Esophagus mucosa (tissue), 1 donor: ENCODE data around the gene ERGIC1. TPM values are rescaled to one million over a fixed set of nuclear protein-coding genes. Genes with fewer than 3 reads are reported as not detected.

Source experiments
- ATAC-seq: fragments of 200-7000 bp; cut with Tn5 transposase; one replicate; pipeline ENCODE4 v1.9.1; 2020
- total RNA-seq: library from RNA; stranded (reverse); gene quantifications from one replicate; pipeline ENCODE4 v1.2.4, GENCODE V29; 2023
- donor health status: DM: yes; HTN: yes; CAD: no.

The ERGIC1 gene
- total RNA-seq, 1 donor from 2014 or later = 58.3 TPM

DNA sequence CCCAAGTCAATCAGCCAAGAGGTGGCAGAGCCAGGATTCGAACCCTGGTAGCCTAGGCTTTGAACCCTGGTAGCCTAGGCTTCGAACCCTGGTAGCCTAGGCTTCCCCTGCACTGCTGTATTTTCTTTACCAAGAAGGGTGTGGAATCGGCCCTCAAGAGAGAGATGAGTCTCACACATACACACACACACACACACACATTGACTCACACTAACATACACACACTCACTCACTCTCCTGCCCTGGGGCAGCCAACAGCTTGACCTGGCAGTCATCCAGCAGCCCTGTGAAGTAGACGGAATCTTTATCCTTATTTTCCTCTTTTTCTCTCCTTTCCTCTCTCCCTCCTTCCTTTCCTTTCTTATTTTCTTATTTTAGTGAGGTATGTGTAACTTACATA lies 69.7 kb downstream of the ERGIC1 start:
- ATAC-seq = peak; percentile 59

DNA sequence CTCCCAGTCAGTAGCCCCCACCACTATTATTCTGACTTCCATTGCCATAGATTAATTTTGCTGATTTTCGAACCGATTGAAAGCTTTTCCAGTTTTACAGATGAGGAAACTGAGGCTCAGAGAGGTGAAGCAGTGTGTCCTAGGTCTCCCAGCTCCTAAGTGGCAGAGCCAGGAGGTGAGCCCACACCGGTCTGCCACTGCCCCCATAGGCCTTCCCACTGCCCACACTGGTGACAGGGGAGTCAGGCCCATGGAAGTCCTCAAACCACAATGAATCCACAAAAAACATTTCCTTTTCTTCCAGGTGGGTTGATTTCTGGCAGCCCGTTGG lies 70.2 kb downstream of the ERGIC1 start:
- no peak for ATAC-seq

DNA sequence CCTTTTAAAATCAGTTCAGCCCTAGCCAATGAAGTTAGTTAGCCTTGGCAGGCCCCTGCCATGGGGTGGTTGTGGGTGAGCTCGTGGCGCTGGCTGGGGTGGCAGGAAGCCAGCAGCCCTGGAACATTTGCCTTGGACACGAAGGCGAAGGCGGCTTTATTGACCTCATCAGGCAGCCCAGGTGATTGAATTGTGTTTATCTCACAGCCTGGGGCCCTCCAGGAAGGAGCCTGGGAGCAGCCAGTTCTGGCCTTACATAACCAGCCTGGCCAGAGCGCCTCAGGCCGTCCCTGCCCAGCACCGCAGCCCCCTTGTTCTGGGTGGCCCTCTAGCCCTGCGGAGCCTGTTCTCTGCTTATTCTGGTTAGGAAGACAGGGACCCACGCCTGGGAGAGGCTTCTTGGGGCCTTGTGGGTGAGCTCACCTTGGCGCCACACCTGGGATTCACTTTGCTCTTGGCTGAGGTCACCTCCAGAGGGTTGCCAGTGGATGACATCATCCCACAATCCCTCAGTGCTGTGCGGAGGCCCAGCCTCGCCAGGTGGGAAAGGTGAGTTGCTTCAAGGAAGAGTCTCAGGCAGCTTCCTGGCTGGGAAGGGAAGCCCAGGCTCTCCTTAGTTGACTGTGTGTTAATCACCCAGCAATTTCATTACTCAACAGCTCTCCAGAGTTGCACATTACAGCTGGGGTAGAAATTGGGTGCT lies 70.7 kb downstream of the ERGIC1 start:
- ATAC-seq = peak; percentile 91

DNA sequence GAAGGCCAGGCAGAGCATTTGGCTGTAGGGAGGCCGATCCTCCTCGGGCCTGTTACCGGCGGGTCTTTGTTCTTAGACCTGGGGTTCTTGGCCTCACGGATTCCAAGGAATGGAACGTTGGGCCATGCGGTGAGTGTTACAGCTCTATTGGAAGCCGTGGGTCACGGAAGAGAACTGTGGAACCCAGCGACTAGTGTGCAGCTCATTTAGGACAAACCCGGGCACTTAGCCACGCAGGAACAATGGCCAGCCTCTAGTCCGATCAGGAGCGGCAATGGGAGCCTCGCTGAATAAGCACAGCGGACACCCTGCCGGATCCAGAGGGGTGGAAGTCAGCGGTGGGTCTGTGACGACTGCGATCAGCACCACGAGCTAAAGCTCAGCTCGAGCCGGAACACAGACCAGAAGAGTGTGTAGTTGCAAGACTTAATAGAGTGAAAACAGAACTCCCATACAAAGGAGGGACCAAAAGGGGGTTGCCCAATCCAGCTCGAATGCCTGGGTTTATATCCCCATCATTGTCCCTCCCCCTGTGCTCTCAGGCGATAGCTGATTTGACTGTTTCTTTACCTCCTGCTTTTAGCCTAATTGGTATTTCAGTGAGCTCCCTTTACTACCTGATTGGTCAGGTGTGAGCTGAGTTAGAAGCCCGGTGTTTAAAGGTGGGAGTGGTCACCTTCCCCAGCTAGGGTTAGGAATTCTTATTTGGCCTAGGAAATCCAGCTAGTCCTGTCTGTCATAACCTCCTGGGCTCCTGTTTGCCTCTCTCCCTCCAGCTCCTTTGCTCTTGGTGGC lies 71.5 kb downstream of the ERGIC1 start:
- no peak for ATAC-seq

DNA sequence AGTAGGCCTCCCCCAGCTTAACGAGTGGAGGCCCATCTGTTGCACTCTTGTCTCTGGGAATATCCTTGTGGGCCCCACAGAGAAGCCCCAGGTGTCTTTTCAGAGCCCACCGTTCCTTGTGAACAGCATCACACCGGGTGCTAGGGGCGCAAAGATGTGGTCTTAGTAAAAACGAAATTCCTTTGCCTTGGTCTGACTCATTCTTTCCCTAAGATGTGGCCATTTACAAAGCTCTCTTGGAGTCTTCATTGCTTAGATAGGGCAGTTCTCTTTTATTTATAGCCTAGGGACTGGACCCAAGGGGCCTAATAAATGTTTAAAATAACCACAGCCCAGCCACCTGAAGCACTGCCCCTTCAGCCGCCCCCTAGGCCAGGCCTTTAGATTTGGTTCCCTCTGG lies 72.4 kb downstream of the ERGIC1 start:
- no peak for ATAC-seq

DNA sequence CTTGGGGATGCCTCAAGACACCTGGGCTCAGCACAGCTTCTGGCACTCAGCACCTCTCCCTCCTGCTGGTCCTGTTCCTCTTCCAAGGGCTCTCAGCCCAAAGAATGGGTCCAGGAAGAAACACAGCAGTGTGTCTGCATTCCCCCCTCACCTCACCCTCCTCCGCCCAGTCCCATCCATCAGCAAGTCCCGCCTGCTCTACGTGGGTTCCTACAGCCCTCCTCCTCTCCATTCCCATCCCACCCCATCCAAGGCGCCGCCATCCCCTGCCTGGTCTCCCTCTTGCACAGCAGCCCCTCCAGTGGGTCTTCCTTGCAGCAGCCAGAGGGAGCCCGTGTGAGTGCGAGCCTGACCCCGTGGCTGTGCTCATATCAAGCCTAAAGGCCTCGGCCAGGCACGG lies 72.8 kb downstream of the ERGIC1 start:
- no peak for ATAC-seq

DNA sequence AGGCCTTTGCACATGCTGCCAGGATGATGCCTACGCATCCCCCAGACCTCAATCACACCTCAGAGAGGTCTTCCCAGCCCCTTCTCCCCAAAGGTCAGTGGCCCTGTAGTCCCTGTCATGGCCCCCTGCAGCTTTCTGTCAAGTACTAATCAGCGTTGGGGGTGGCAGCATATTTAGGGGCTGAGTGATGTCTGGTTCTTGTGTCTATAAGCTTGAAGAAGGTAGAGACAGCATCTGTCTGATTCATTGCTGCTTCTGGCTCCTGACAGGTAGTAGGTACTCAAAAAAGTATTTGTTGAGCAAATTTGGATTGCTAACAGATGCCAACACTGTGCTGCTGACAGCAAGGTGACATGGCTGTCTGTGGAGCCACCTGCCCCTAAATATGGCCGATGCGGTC lies 73.6 kb downstream of the ERGIC1 start:
- no peak for ATAC-seq

DNA sequence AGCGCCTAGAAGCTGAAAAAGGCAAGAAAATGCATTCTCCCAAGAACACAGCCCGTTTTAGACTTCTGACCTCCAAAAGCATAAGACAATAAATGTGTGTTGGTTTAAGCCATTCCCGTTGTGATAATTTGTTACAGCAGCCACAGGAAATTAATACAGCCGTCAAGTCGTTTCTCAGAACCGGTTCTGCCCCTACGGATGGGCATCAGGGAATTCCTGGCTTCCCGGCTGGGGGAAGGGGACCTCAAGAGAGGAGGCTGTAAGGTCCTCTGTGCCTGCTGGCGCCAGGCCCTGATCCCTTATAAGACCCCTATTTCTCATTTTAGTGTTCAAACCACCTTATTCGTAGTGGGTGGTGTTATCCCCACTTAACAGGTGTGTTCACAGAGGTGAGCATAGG lies 74.6 kb downstream of the ERGIC1 start:
- ATAC-seq = no peak

DNA sequence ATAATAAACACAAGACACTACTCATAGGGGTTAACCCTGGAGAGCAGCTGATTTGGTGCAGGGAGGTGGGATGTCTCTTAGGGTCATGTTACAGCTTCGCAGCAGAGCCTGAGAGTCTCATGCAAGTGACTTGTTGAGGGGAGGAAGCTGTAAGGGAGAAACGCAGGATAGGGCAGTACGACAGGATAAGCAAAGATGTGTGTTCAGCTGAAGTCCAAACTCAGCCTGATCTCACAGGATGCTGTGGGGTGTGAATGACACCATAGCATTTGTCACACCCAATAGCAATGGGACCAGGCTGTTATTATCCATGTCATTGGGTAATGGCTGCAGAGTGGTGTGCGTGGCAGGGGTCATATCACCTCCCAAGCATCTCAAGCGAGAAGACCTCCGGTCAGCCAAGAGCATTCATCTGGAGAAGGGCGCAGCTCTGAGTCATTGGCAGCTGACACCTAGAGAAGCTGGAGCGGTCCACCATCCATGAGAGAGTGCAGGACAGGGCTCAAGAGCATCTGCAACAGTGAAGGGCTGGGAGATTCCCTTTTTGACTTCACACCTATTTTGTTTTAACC lies 76.0 kb downstream of the ERGIC1 start:
- ATAC-seq = no peak

DNA sequence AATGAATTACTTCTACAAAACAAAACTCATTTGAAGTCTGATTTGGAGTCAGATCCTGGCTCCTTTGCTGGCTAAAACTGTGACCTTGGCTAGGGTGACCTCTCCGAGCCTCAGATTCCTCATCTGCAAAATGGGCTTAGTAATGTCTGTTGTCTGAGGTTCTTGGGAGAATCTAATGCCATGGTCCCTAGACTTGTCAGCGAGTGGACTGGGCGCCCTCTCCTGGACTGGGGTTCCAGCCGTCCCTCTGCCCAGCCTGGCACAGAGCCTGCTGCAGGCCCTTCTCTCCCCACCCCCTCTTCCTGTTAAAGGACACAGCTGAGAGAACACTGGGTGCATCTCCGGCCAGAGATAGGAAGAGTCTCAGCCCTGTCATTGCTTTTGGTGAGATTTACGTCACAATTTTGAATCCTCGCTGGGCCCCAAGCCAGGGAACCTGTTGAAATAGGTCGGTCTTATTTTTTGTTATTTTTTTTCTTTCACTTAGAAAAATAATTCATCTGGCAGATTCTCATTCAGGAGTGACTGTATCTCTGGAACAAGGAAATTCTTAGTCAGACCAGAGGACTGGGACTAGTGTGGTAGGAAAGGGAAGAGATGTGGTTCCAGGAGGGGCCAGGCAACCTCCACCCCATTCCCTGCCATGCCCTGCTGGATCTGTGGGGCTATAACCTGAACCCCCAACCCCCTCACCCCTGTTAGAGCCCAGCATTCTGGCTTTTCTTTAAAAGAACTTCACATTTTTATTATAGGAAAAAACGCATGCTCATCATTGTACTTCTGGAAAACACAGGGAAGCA lies 77.0 kb downstream of the ERGIC1 start:
- ATAC-seq = peak; percentile 65

DNA sequence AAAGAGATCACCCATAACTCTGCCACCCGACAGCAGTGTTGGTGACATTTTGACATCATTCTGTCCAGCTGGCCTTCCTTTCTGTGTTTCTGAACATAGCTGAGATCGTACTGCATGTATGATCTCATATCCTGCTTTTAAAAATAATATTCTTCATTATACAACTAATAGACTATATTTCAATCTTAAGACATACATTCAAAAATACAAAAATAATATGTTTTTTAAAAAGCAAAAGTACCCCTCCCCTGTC lies 77.5 kb downstream of the ERGIC1 start:
- ATAC-seq = no peak

DNA sequence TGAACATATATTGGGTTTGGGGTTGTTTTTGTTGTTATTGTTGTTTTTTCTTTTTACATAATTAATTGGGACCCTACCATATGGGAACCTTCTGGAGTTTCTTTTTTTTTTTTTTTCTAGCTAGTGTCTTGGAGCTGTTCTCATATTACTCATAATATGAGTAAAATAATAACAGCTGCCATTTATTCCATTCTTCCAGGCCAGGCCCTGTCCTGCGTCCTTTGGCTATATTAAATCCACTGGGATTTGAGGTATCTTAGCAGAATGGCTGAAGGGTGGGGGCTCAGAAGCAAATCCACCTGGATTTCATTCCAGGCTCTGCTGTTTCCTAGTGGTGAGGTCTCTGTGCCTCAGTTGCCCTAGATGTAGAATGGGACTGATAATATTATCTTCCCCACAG lies 77.9 kb downstream of the ERGIC1 start:
- ATAC-seq = no peak

DNA sequence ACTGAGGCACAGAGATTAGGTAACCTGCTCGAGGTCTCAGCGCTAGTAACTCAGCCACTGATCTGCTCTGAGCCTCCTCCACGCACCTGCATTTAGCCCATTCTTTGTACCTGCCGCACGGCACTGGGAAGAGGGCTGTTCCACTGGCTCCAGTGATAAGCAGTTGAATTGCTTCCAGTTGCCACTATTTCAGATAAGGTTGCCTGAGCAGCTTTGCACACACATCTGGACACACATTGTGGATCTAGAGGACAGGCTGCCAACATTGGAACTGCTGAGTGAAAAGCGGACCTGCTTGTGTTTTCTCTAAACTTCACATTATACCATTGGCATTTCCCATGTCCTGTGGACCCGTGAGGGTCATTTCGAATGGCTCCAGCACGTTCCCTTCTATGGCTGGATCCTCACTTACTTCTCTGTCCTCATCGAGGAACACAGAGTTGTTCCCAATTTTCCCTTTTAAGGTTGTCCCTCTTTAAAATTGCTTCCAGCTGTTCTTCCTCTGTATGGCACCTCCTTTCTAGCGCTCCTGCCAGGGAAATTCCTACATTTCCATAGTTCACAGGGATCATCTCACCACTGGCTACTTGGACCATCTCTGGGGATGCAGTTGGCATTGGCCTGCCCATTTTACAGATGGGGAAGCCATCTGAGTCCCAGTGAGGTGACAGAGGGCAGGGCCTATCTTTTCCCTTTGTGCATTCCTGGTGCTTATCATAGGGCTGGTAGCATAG lies 79.2 kb downstream of the ERGIC1 start:
- ATAC-seq = no peak

DNA sequence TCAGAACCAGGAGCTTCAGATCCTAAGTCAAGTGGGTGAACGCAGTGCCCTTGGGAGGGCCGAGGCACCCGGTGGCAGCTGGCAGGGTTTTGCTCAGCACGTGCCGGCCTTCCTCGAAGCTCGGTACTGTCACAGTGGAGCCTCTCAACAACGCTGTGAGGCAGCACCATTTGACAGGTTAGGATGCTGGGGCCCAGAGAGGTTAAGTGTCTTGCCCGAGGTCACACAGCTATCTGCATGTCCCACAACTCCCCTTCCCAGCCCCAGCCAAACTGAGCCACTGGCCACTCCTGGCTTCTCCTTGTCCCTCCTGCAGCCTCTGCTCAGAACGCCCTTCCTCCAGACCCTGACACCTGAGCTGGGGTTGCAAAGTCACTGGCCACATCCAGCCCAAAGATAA lies 81.5 kb downstream of the ERGIC1 start:
- ATAC-seq = no peak

DNA sequence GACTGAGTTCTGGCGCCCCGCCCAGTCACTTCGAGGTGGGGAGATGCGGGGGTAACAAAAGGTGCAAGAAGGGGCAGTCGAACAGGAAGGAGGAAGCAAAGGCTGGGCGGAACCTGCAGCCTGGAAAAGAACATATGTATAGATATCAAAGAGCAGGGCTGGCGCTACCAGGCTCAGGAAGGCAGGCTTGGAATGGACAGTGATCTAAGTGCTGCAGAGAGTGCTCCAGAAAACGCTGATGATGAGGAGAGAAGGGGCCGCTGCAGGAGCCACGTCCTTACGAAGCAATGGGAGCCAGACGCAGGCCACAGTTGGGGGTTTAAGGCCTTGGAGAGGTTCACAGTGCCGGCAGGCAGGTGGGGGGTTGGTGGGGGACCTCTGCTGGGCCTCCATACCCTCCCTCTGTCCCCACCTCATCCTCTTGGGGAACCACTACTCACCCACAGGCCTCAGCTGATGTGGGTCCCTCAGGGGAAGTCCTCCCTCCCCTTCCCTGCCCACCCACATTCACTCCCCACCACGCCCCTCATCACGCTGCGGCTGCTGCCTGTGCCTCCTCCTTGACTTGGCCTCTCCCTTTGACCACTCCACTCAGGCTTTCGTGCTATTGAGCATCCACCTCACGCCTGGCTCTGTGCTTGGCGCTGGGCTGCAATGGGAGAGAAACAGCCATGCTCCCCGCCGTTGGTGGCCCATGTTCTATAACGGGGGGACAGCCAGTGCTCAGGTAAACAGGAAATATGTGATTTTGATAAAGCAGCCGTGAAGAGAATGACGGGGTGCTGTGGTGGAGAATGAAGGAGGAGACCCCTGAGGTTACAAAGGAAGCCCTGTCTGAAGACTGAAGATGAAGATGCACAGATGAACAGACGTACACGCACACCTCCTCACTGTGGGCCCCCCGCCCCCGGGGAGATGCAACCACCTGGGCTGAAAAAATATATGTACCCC lies 84.6 kb downstream of the ERGIC1 start:
- ATAC-seq = no peak

DNA sequence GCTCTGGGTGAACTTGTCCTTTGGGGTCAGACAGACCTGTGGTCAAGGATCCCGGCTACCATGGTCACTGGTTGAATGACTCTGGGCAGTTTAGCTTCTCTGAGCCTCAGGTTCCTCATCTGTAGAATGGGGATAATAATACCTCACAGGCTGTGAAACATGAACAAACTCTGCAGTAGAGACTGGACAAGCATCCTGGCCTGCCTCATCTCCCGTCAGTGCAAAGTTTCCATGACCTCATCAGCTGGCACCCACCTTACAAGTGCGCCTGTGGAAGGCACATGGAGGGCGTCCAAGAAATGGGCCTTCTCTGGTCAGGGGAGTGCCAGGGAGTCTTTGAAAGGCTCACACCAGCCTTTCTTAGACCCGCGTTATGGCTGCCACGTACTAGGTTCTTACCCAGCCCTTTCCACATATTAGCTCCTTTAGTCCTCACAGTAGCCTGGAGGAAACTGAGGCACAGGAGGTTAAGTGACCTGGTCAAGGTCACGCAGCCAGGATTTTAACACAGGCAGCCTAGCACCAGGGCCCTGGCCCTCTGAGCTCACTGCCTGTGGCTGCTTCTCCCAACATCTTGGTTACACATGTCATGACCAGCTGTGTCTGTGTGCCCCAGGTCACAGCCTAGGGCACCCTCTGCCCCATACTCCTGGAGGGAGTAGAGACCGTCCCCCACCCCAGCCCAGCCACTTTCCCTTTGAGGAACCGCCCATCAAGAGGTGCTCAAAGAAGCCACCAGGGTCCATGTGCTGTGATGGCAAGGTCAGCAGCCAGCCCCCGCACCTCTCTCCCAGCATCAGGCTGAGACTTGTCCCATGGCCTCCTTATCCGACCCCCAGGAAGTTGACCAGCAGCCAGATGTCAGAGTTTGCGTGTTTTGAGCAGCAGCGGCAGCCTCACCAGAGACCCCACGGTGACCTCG lies 85.7 kb downstream of the ERGIC1 start:
- ATAC-seq = no peak

DNA sequence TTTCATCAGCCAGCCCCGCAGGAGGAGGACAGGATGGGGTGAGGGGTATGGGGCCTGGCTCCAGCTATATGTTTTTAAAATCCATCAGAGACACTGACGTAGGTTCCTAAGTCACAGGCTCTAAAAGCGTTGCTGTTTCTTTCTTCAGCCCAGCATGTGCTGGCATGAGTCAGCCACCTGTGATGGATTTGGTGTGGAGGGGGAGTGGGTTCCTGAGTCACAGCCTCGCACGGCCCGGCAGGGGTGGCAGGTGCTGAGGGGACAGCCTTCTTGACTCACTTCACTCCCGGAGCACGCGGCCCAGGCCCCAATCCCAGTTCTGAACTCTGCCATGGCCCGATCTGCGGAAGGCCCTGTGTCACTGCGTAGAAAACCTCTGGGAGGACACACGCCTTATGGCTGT lies 86.4 kb downstream of the ERGIC1 start:
- ATAC-seq = peak; percentile 72

DNA sequence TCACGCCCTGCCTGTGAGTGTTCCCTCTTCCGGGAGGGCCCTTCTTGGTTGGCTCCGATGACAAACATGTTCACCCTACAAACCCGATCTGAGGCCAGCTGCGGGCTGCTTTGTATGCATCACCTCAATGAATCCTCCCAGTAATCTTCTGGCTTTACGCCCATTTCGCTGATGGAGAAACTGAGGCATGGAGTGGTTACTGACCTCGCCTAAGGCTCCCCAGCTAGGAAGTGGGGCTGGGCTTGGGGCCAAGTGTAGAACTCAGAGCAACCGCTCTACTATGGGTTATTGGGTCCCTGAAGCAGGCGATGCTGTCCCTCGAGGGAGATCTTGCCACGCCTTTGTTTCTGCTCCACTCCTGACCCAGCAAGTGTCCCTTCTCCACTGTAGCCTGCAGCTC lies 86.9 kb downstream of the ERGIC1 start:
- ATAC-seq = no peak

DNA sequence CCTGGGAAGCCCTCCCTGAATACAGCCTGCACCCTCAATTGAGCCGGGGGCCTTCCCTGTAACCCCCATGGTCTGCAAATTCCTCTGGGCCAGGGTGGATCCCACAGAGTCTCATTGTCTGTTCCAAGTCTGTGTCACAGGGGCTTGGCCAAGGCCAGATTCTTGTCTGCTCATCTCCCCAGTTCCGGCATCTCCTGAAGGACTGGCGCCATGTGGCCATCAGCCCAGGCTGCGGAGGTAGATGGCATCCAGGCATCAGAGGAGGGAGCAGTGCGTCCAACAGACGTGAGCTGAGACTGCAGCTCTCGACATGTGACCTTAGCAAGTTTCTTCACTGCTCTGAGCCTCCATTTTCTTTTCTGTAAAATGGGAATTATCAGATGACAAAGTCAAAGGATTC lies 87.9 kb downstream of the ERGIC1 start:
- no peak for ATAC-seq

DNA sequence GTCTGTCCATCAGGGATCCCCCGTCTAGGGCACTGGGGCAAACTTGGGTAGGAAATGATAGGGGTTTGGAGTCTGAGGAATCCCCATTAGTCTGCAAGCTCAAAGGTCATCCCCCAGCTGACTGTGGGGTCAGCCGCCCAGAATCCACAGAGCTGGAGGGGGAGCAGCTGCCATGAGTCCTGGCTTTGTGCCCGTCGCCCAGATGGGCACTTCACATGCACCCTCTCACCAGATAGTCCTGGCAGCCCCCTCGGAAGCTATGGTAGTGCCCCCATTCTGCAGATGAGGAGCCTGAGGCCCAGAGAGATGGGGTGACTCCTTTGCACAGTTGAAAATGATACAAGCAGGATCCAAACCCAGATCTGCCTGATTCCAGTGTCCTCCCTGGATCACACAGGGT lies 89.5 kb downstream of the ERGIC1 start:
- ATAC-seq = no peak
